GM12878 (cell line): ENCODE measurements around the gene NHS. TPM values are rescaled to one million over a fixed set of nuclear protein-coding genes. Genes with fewer than 3 reads are reported as not detected.

Experiments used
- ATAC-seq: fragments of 200-7000 bp; cut with Tn5 transposase; 3 replicates; pipeline ENCODE4 v1.9.1; 2020; ENCODE audit warnings: mild to moderate bottlenecking, moderate library complexity
- BruUV-seq: library from RNA; stranded (reverse); fragments of 400-500 nt; replicated peaks from 2 replicates; lab custom pipeline; 2021; lab: Mats Ljungman, UMichigan
- CTCF ChIA-PET: fragments of 300-600 bp; sonication (Branson Sonifier 250); formaldehyde crosslinking; extraction: SDS; loops from one replicate; lab custom pipeline; 2021; ENCODE audit warnings: inconsistent platforms; lab: Yijun Ruan, JAX
- POLR2A ChIA-PET: fragments of 350-600 bp; formaldehyde crosslinking; extraction: SDS; loops from one replicate; lab custom pipeline; 2021; ENCODE audit warnings: inconsistent platforms; lab: Charles Lee
- RAD21 ChIA-PET: fragments of 300-600 bp; sonication (Branson Sonifier 250); formaldehyde crosslinking; loops from one replicate; lab custom pipeline; 2023; ENCODE audit warnings: antibody characterized with exemption; ENCODE audit not compliant: unreplicated experiment; lab: Charles Lee
- SMC1A ChIA-PET: fragments of 300-600 bp; sonication (Branson Sonifier 250); formaldehyde crosslinking; loops from one replicate; lab custom pipeline; 2023; ENCODE audit not compliant: unreplicated experiment, uncharacterized antibody; lab: Charles Lee
- DNase-seq: peaks from one replicate; pipeline ENCODE4 v3.0.0-alpha.2; 2011; ENCODE audit warnings: low read depth, low spot score
- FAIRE-seq: peaks from 3 replicates; lab custom pipeline; 2011; peaks lifted over from hg19 to GRCh38; lab: Jason Lieb, UNC
- H2AFZ ChIP-seq: 2 replicates; pipeline ENCODE4 v1.6.0; 2011; ENCODE audit warnings: low read depth, low read length, control low read depth; ENCODE audit not compliant: control insufficient read depth
- H3K27ac ChIP-seq: 2 replicates; pipeline ENCODE4 v1.5.1; 2011; ENCODE audit warnings: control low read depth; ENCODE audit not compliant: control insufficient read depth, insufficient read depth
- H3K27me3 ChIP-seq, 2 experiments: replicated peaks in 1 of 2; 2 replicates each; pipeline versions ENCODE4 v1.6.0 to v1.6.1; 2011; ENCODE audit warnings: low read length in 1 of 2; ENCODE audit not compliant: control insufficient read depth in 2 of 2, insufficient read depth in 2 of 2
- H3K36me3 ChIP-seq, 2 experiments: 2 replicates each; pipeline ENCODE4 v1.5.1; 2011; ENCODE audit warnings: low read length in 1 of 2; ENCODE audit not compliant: control insufficient read depth in 2 of 2, insufficient read depth in 2 of 2
- H3K4me1 ChIP-seq: 2 replicates; pipeline ENCODE4 v1.6.1; 2011; ENCODE audit warnings: mild to moderate bottlenecking, low read length, moderate library complexity, mixed read lengths; ENCODE audit not compliant: control insufficient read depth, insufficient read depth
- H3K4me2 ChIP-seq: 2 replicates; pipeline ENCODE4 v1.6.0; 2011; ENCODE audit warnings: control low read depth; ENCODE audit not compliant: control insufficient read depth, insufficient read depth
- H3K4me3 ChIP-seq: fragments of 200-600 bp; sonication (generic); 2 replicates; pipeline ENCODE4 v1.5.1; 2016
- H3K79me2 ChIP-seq: 2 replicates; pipeline ENCODE4 v1.6.0; 2011; ENCODE audit warnings: low read length; ENCODE audit not compliant: control insufficient read depth, insufficient read depth
- H3K9ac ChIP-seq: 2 replicates; pipeline ENCODE4 v1.8.0; 2011; ENCODE audit warnings: low read length, control low read depth, mixed read lengths; ENCODE audit not compliant: control insufficient read depth, insufficient read depth
- H3K9me3 ChIP-seq: replicated peaks from 3 replicates; pipeline ENCODE4 v1.5.1; 2011; ENCODE audit warnings: mild to moderate bottlenecking, low read length; ENCODE audit not compliant: control insufficient read depth, insufficient read depth
- H4K20me1 ChIP-seq: 2 replicates; pipeline ENCODE4 v1.6.0; 2011; ENCODE audit not compliant: control insufficient read depth, insufficient read depth
- ASH2L ChIP-seq: fragments of 300-600, 200-600 bp; sonication (generic); IDR thresholded peaks from 2 replicates; pipeline ENCODE4 v1.6.1; 2017; ENCODE audit warnings: low read depth, mild to moderate bottlenecking, borderline replicate concordance
- CREB1 ChIP-seq: IDR thresholded peaks from 2 replicates; pipeline ENCODE4 v1.6.1; 2012; ENCODE audit warnings: low read depth, mild to moderate bottlenecking, inconsistent platforms
- CUX1 ChIP-seq: IDR thresholded peaks from 2 replicates; pipeline ENCODE4 v1.6.1; 2012; ENCODE audit warnings: improper control_type of control experiment, low read depth, low read length; ENCODE audit not compliant: insufficient replicate concordance
- GABPA ChIP-seq: IDR thresholded peaks from 2 replicates; pipeline ENCODE4 v1.6.1; 2014; ENCODE audit warnings: antibody characterized with exemption, low read depth, mild to moderate bottlenecking, inconsistent platforms
- MEF2A ChIP-seq: IDR thresholded peaks from 2 replicates; pipeline ENCODE4 v1.6.1; 2011; ENCODE audit warnings: low read depth, mild to moderate bottlenecking, low read length, moderate library complexity; ENCODE audit not compliant: insufficient read depth
- PRDM15 ChIP-seq: fragments of 450-650 bp; formaldehyde crosslinking; IDR thresholded peaks from 2 replicates; pipeline ENCODE4 v1.4.0; 2020; ENCODE audit warnings: mild to moderate bottlenecking, moderate library complexity
- WRNIP1 ChIP-seq: IDR thresholded peaks from 2 replicates; pipeline ENCODE4 v1.6.1; 2011; ENCODE audit warnings: low read depth, low read length, improper control_type of control experiment, borderline replicate concordance
- in situ Hi-C: fragments of 300-500 bp; cut with MboI; formaldehyde crosslinking; loops from 9 replicates; pipeline ENCODE4 v1.14.3; 2018; ENCODE audit warnings: mixed read lengths
- intact Hi-C: fragments of 100-400 bp; cut with micrococcal nuclease; formaldehyde crosslinking; loops from one replicate; pipeline ENCODE4 v1.14.2; 2022; ENCODE audit not compliant: unreplicated experiment
- polyA plus RNA-seq, 11 experiments: library from polyadenylated mRNA; depleted of rRNA in 4 of 11; unstranded in 6 of 11; stranded (reverse) in 5 of 11; fragments of >200 nt; fragmentation: Nextera tagmentation in 4 of 11; fragmentation: Illumina TruSeq in 1 of 11; extraction: Ambion mirVana in 4 of 11; extraction: Trizol in 1 of 11; gene quantifications; 1 replicate in 1 of 11; 2 replicates in 10 of 11; pipeline versions ENCODE4 v1.2.1 to v1.2.3, GENCODE V29; 2011 to 2016; ENCODE audit warnings: inconsistent platforms in 2 of 11, missing spikeins in 2 of 11, low read depth in 1 of 11
- total RNA-seq, 4 experiments: library from RNA; depleted of rRNA in 3 of 4; stranded (reverse); fragments of >200 nt in 3 of 4; fragmentation: Illumina TruSeq in 1 of 4; extraction: Trizol in 1 of 4; gene quantifications; 2 replicates each; pipeline versions ENCODE4 v1.2.1 to v1.2.3, GENCODE V29; 2013 to 2021
- TF ChIP-seq, protein P1 (sequence below): fragments of 150-350 bp; IDR thresholded peaks from 2 replicates; pipeline ENCODE4 v1.6.1; 2016; ENCODE audit warnings: low read depth, low read length
- TF ChIP-seq, protein P2 (sequence below): fragments of 450-650 bp; IDR thresholded peaks from 2 replicates; pipeline ENCODE4 v1.6.1; 2017; ENCODE audit warnings: borderline replicate concordance

Gene NHS
- total and polyA plus RNA-seq, 10 of the 15 experiments (the other 5 are each of a cell fraction or from before 2014, with no cell fraction given), result under 0.01 to 0.07 (median 0.03) TPM; not detected in 7

DNA sequence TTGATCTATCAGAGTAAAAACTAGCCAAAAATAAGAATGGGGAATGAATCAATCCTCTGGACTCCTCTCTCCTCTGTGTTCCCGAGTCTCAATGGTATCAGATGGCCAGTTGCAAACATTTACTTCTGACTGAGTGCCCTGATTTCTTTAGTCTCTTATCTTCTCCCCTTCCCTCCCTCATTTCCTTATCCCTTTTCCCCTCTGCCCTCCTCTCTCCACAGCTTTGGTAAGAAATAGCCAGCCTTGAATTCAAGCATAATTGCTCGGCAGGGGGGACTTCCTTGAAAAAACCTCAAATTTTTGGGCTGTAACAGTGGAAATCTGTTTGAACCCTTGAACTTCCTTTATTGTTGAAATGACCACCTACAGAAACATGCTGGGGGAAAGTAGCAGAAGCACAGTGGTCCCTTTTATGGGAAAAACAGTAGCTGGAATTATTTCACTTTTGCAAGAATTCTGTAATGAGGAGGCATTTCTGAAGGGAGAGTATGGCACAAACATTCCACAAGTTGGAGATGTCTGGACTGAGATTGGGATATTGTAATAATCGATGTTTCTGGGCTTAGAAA lies 40.3 kb downstream of the NHS start (continued):
- TF ChIP-seq PRDM15 (CRISPR knock-in tag) (no peak), CREB1 (no peak), GABPA (no peak), ASH2L (no peak)
- TF ChIP-seq, protein P1, sequence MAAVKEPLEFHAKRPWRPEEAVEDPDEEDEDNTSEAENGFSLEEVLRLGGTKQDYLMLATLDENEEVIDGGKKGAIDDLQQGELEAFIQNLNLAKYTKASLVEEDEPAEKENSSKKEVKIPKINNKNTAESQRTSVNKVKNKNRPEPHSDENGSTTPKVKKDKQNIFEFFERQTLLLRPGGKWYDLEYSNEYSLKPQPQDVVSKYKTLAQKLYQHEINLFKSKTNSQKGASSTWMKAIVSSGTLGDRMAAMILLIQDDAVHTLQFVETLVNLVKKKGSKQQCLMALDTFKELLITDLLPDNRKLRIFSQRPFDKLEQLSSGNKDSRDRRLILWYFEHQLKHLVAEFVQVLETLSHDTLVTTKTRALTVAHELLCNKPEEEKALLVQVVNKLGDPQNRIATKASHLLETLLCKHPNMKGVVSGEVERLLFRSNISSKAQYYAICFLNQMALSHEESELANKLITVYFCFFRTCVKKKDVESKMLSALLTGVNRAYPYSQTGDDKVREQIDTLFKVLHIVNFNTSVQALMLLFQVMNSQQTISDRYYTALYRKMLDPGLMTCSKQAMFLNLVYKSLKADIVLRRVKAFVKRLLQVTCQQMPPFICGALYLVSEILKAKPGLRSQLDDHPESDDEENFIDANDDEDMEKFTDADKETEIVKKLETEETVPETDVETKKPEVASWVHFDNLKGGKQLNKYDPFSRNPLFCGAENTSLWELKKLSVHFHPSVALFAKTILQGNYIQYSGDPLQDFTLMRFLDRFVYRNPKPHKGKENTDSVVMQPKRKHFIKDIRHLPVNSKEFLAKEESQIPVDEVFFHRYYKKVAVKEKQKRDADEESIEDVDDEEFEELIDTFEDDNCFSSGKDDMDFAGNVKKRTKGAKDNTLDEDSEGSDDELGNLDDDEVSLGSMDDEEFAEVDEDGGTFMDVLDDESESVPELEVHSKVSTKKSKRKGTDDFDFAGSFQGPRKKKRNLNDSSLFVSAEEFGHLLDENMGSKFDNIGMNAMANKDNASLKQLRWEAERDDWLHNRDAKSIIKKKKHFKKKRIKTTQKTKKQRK, result no peak

GRCh38 chrX:17417372-17417771 lies 42.4 kb downstream of the NHS start:
- TF ChIP-seq, protein P2, sequence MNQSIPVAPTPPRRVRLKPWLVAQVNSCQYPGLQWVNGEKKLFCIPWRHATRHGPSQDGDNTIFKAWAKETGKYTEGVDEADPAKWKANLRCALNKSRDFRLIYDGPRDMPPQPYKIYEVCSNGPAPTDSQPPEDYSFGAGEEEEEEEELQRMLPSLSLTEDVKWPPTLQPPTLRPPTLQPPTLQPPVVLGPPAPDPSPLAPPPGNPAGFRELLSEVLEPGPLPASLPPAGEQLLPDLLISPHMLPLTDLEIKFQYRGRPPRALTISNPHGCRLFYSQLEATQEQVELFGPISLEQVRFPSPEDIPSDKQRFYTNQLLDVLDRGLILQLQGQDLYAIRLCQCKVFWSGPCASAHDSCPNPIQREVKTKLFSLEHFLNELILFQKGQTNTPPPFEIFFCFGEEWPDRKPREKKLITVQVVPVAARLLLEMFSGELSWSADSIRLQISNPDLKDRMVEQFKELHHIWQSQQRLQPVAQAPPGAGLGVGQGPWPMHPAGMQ, result no peak
- TF ChIP-seq MEF2A, result no peak
- TF ChIP-seq WRNIP1, result no peak
- no peak for TF ChIP-seq CUX1
- TF ChIP-seq, all 136 proteins: peak for 0
- BruUV-seq, result no TSS peak
- no peak overlapping the region for H3K9ac ChIP-seq
- no peak overlapping the region for H3K4me3 ChIP-seq
- ATAC-seq, result no peak
- no peak overlapping the region for H2AFZ ChIP-seq
- ChIA-PET POLR2A (no interaction called here), CTCF (no interaction called here), RAD21 (no interaction called here), SMC1A (no interaction called here)
- intact Hi-C loops (no loop called here), in situ Hi-C loops (no loop called here)
- no peak for DNase-seq
- H4K20me1 ChIP-seq, result no peaks in the 10 kb centered on the region
- no peak overlapping the region for H3K4me2 ChIP-seq
- H3K4me1 ChIP-seq, result no peaks in the 10 kb centered on the region
- H3K27me3 ChIP-seq, result peaks cover 0 to 1% of the 10 kb centered on the region in 2 experiments; a peak in 1 of 4 replicates
- no peak overlapping the region for H3K27ac ChIP-seq
- no peaks in the 10 kb centered on the region for H3K36me3 ChIP-seq
- no peak for FAIRE-seq
- no peaks in the 10 kb centered on the region for H3K79me2 ChIP-seq
- H3K9me3 ChIP-seq, result no peaks in the 10 kb centered on the region
